Upper lobe of left lung (tissue), 6 donors: ENCODE results near the gene ITCH. TPM values are rescaled to one million over a fixed set of nuclear protein-coding genes. Genes with fewer than 3 reads are reported as not detected.
A peak's percentile ranks its signal among the peaks of the same experiment; 100 is the strongest.
"Not testable (repeated sequence)": the region's sequence is repeated elsewhere in the genome, so short reads cannot be mapped to it uniquely, and the experiment has no call there.

Experiments
- ATAC-seq, 2 donors: fragments of 200-7000 bp; cut with Tn5 transposase; one replicate each; pipeline ENCODE4 v1.9.1; 2022; ENCODE audit warnings: mild to moderate bottlenecking in 2 of 2, moderate library complexity in 2 of 2; ENCODE audit not compliant: low FRiP score in 2 of 2
- DNase-seq, 2 donors: peaks; one replicate each; pipeline ENCODE4 v3.0.0-alpha.2; 2019 to 2020
- H3K27ac ChIP-seq, 4 donors: fragments of 200-600 bp; sonication (generic); one replicate each; pipeline ENCODE4 v1.5.1; 2016 to 2019
- H3K27me3 ChIP-seq, 4 donors: fragments of 200-600 bp; sonication (generic); one replicate each; pipeline ENCODE4 v1.5.1; 2017 to 2019
- H3K36me3 ChIP-seq, 4 donors: fragments of 200-600 bp; sonication (generic); one replicate each; pipeline ENCODE4 v1.5.1; 2016 to 2019
- H3K4me1 ChIP-seq, 4 donors: fragments of 200-600 bp; sonication (generic); one replicate each; pipeline ENCODE4 v1.5.1; 2018 to 2019
- H3K4me3 ChIP-seq, 4 donors: fragments of 200-600 bp; sonication (generic); one replicate each; pipeline ENCODE4 v1.5.1; 2017 to 2019; ENCODE audit warnings: mild to moderate bottlenecking in 2 of 4, moderate library complexity in 1 of 4
- H3K9me3 ChIP-seq, 4 donors: fragments of 200-600 bp; sonication (generic); one replicate each; pipeline ENCODE4 v1.5.1; 2018 to 2019
- EP300 ChIP-seq, 4 donors: sonication (generic); formaldehyde crosslinking; IDR thresholded peaks; one replicate each; pipeline ENCODE4 v1.5.1; 2017; ENCODE audit warnings: antibody characterized with exemption in 4 of 4, control low read depth in 2 of 4
- POLR2A ChIP-seq, 4 donors: fragments of 450-650 bp; IDR thresholded peaks; one replicate each; pipeline ENCODE4 v1.5.1; 2016 to 2017; ENCODE audit warnings: antibody characterized with exemption in 4 of 4, mild to moderate bottlenecking in 2 of 4
- POLR2AphosphoS5 ChIP-seq, 2 donors: sonication (generic); formaldehyde crosslinking; IDR thresholded peaks; one replicate each; pipeline ENCODE4 v1.5.1; 2017; ENCODE audit warnings: antibody characterized with exemption in 2 of 2
- WGBS, 2 donors: methylation state at CpG; one replicate each; pipeline ENCODE4 v1.1.5; 2017 to 2018; 5-methylcytosine and 5-hydroxymethylcytosine counted together
- total RNA-seq, 6 donors: library from RNA; depleted of rRNA in 4 of 6; stranded (reverse); fragments of >200 nt in 4 of 6; gene quantifications; one replicate each; pipeline versions ENCODE4 v1.1.0 to v1.2.1, GENCODE V29; 2016 to 2021
- TF ChIP-seq, protein P1 (sequence below), 6 experiments: fragments of 450-650 bp in 4 of 6; fragments of 200-600 bp in 2 of 6; sonication (generic) in 2 of 6; IDR thresholded peaks; one replicate each; pipeline ENCODE4 v1.5.1; 2016 to 2019; ENCODE audit warnings: antibody characterized with exemption in 6 of 6
- donor health status: DM: no; HTN: no; CAD: no; lungs with moderate emphysema.
- donor health status: DM: no; HTN: yes; CAD: no; lungs with severe emphysema.

Gene ITCH
- total RNA-seq, 6 donors from 2014 or later, result 26.6 to 57.2 (median 45.5) TPM

DNA sequence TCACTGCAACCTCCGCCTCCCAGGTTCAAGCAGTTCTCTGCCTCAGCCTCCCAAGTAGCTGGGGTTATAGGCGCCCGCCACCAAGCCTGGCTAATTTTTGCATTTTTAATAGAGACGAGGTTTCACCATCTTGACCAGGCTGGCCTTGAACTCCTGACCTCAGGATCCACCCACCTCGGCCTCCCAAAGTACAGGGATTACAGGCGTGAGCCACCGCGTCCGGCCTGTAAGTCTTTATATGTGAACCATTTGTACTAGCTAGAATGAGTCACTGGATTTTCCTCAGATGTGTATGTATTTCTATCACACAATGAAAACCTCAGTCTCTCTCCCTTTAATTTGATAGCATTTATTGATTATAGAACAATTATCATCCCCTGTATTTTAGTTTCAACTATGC, 34.0 kb downstream of the ITCH start:
- Histone ChIP-seq H3K9me3 (no peaks in the 10 kb centered on the region), H3K36me3 (peaks cover 0 to 58% (median 24%) of the 10 kb centered on the region in 4 donors), H3K27ac (no peak overlapping the region), H3K27me3 (no peaks in the 10 kb centered on the region), H3K4me3 (no peak overlapping the region), H3K4me1 (peaks cover 4 to 10% (median 9%) of the 10 kb centered on the region in 4 donors)
- TF ChIP-seq POLR2AphosphoS5 (IDR thresholded peaks at IDR 0.05) (no peak), EP300 (IDR thresholded peaks at IDR 0.05) (no peak), POLR2A (IDR thresholded peaks at IDR 0.05) (no peak)
- TF ChIP-seq, protein P1, sequence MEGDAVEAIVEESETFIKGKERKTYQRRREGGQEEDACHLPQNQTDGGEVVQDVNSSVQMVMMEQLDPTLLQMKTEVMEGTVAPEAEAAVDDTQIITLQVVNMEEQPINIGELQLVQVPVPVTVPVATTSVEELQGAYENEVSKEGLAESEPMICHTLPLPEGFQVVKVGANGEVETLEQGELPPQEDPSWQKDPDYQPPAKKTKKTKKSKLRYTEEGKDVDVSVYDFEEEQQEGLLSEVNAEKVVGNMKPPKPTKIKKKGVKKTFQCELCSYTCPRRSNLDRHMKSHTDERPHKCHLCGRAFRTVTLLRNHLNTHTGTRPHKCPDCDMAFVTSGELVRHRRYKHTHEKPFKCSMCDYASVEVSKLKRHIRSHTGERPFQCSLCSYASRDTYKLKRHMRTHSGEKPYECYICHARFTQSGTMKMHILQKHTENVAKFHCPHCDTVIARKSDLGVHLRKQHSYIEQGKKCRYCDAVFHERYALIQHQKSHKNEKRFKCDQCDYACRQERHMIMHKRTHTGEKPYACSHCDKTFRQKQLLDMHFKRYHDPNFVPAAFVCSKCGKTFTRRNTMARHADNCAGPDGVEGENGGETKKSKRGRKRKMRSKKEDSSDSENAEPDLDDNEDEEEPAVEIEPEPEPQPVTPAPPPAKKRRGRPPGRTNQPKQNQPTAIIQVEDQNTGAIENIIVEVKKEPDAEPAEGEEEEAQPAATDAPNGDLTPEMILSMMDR (IDR thresholded peaks at IDR 0.05), result no peak
- 94 to 98% methylated on average over 9 of the region's 9 CpGs for WGBS, 2 donors
- ATAC-seq (no peak), DNase-seq (no peak)

DNA sequence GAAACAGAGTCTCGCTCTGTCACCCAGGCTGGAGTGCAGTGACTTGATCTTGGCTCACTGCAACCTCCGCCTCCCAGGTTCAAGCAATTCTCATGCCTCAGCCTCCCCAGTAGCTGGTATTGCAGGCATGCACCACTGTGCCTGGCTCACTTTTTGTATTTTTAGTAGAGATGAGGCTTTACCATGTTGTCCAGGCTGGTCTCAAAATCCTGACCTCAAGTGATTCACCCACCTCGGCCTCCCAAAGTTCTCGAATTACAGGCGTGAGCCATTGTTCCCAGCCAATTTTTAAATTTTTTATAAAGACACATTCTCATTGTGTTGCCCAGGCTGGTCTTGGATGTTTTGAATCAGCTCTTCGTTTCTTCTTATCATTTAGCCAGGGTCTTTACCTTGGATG, 37.7 kb downstream of the ITCH start:
- not testable (repeated sequence) for H3K4me3 ChIP-seq, H3K27ac ChIP-seq, ATAC-seq, H3K9me3 ChIP-seq, H3K27me3 ChIP-seq, DNase-seq
- 90 to 97% methylated on average over 6 of the region's 6 CpGs for WGBS, 2 donors
- H3K4me1 ChIP-seq, result peaks cover 15 to 39% (median 24%) of the 10 kb centered on the region in 4 donors
- H3K36me3 ChIP-seq, result peaks cover 0 to 27% (median 9%) of the 10 kb centered on the region in 4 donors

DNA sequence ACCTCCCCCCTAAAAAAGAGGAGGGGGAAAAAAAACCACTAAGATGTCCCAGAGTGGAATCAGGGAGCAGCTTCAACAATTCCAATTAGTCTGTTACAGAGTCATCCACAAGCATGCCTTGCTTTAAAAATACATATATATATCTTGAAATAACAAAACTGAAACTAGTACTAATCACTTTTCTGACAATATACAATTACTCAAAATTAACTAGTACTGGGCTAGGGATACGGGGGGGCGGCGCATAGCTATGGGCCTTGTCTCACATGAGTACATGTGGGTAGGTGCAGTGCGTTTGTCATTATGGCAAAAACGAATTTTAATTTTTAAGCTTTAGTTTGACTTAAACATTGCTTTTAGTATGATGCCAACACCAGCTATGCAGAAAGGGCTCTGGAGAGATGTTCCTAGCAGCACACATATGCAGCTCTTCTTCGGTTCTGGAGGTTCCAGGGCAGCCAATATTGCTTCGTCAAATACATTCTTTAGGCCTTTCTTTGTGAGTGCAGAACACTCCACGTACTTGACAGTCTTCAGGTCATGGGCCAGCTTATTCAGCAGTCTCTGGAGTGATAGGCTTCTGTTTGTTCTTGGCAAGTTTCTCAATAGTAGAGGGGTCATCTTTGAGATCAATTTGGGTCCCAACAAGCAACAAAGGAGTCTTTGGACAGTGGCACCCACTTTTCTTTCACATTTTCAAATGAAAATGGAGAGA, 38.8 kb downstream of the ITCH start:
- Histone ChIP-seq H3K9me3 (no peaks in the 10 kb centered on the region), H3K4me1 (peaks cover 15 to 41% (median 24%) of the 10 kb centered on the region in 4 donors), H3K36me3 (peaks cover 0 to 22% (median 8%) of the 10 kb centered on the region in 4 donors), H3K27me3 (no peaks in the 10 kb centered on the region), H3K4me3 (no peak overlapping the region), H3K27ac (peak overlapping the region in 1 of 4 donors; percentile 16)
- TF ChIP-seq POLR2AphosphoS5 (IDR thresholded peaks at IDR 0.05), result no peak
- TF ChIP-seq, protein P1 (IDR thresholded peaks at IDR 0.05), result no peak
- TF ChIP-seq POLR2A (IDR thresholded peaks at IDR 0.05), result no peak
- no peak for TF ChIP-seq EP300 (IDR thresholded peaks at IDR 0.05)
- WGBS, 2 donors, result 79 to 81% methylated on average over 8 of the region's 8 CpGs
- no peak for DNase-seq
- ATAC-seq, result no peak

GRCh38 chr20:34402461-34402860, 39.4 kb downstream of the ITCH start:
- peaks cover 0 to 22% (median 8%) of the 10 kb centered on the region in 4 donors for H3K36me3 ChIP-seq
- peak overlapping the region in 1 of 4 donors; percentile 17 for H3K27ac ChIP-seq
- H3K4me1 ChIP-seq, result peaks cover 15 to 41% (median 24%) of the 10 kb centered on the region in 4 donors

GRCh38 chr20:34403063-34403827, 40.2 kb downstream of the ITCH start:
- peak overlapping the region in 1 of 4 donors; percentile 17 for H3K27ac ChIP-seq
- H3K9me3 ChIP-seq, result no peaks in the 10 kb centered on the region
- no peaks in the 10 kb centered on the region for H3K27me3 ChIP-seq
- no peak for DNase-seq
- TF ChIP-seq POLR2A (IDR thresholded peaks at IDR 0.05), result no peak
- no peak for TF ChIP-seq POLR2AphosphoS5 (IDR thresholded peaks at IDR 0.05)
- TF ChIP-seq EP300 (IDR thresholded peaks at IDR 0.05), result no peak
- TF ChIP-seq, protein P1 (IDR thresholded peaks at IDR 0.05), result no peak
- no peak overlapping the region for H3K4me3 ChIP-seq
- WGBS, 2 donors, result 81 to 83% methylated on average over 4 of the region's 4 CpGs
- H3K36me3 ChIP-seq, result peaks cover 0 to 18% (median 6%) of the 10 kb centered on the region in 4 donors
- H3K4me1 ChIP-seq, result peaks cover 15 to 41% (median 24%) of the 10 kb centered on the region in 4 donors
- no peak for ATAC-seq

More at GRCh38 chr20:34402461-34402860, 39.4 kb downstream of the ITCH start:
- Histone ChIP-seq H3K9me3 (no peaks in the 10 kb centered on the region), H3K27me3 (no peaks in the 10 kb centered on the region), H3K4me3 (no peak overlapping the region)
- TF ChIP-seq POLR2A (IDR thresholded peaks at IDR 0.05) (no peak), POLR2AphosphoS5 (IDR thresholded peaks at IDR 0.05) (no peak), EP300 (IDR thresholded peaks at IDR 0.05) (no peak)
- TF ChIP-seq, protein P1 (IDR thresholded peaks at IDR 0.05), result no peak
- 46 to 65% methylated on average over 1 of the region's 1 CpG for WGBS, 2 donors
- no peak for ATAC-seq
- no peak for DNase-seq
